ENCODE data around the gene CSF3.

DNA sequence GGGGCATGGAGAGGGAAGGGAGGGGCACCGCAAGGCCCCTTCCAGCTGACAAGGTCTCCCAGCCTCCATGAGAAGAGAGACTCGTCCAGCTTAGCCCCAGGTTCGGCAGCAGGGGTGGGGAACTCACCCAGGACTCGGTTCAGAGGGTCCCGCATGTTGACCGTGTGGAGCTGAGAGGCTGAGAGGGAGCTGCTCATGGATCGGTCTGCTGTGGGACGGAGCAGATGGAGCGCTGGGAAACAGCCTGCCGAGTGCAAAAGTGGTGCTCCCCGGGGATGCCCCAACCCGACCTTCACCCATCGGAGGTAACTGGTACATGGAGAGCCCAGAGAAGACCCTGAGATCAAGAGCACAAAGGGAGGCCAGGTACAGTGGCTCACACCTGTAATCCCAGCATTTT lies 4.9 kb downstream of the CSF3 start:
- TF ChIP-seq, protein P1, sequence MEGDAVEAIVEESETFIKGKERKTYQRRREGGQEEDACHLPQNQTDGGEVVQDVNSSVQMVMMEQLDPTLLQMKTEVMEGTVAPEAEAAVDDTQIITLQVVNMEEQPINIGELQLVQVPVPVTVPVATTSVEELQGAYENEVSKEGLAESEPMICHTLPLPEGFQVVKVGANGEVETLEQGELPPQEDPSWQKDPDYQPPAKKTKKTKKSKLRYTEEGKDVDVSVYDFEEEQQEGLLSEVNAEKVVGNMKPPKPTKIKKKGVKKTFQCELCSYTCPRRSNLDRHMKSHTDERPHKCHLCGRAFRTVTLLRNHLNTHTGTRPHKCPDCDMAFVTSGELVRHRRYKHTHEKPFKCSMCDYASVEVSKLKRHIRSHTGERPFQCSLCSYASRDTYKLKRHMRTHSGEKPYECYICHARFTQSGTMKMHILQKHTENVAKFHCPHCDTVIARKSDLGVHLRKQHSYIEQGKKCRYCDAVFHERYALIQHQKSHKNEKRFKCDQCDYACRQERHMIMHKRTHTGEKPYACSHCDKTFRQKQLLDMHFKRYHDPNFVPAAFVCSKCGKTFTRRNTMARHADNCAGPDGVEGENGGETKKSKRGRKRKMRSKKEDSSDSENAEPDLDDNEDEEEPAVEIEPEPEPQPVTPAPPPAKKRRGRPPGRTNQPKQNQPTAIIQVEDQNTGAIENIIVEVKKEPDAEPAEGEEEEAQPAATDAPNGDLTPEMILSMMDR (conservative IDR thresholded peaks at IDR 0.05 in 1 of 2, IDR thresholded peaks at IDR 0.05 in 1 of 2; ENCODE audit: extremely low read depth in 1 of 2, insufficient read depth in 1 of 2, low read depth in 1 of 2, low read length in 2 of 2): no peak
- no peak for TF ChIP-seq EZH2 (IDR thresholded peaks at IDR 0.05; ENCODE audit: borderline replicate concordance, low read length)
